ENCODE results near the gene SLC39A10.

The SLC39A10 gene

GRCh38 chr2:195733831-195734230 lies 76.8 kb downstream of the SLC39A10 start:
- no peak for DNase-seq

GRCh38 chr2:195734395-195734794 lies 77.4 kb downstream of the SLC39A10 start:
- no peak for DNase-seq

- no peak for DNase-seq
Measured at GRCh38 chr2:195734931-195735330, 77.9 kb downstream of the SLC39A10 start.

- no peak for DNase-seq
Measured at GRCh38 chr2:195735347-195735746, 78.3 kb downstream of the SLC39A10 start.

- no peak for DNase-seq
Measured at GRCh38 chr2:195737511-195738325, 80.7 kb downstream of the SLC39A10 start.

- no peak for DNase-seq
Measured at GRCh38 chr2:195741191-195741590, 84.2 kb downstream of the SLC39A10 start.

- DNase-seq = no peak
Measured at GRCh38 chr2:195756218-195756942, 99.4 kb downstream of the SLC39A10 start.

- no peak for DNase-seq
Measured at GRCh38 chr2:195758846-195759245, 101.8 kb downstream of the SLC39A10 start.

GRCh38 chr2:195759877-195760276 lies 102.9 kb downstream of the SLC39A10 start:
- DNase-seq = no peak

- DNase-seq = no peak
Measured at GRCh38 chr2:195763866-195764265, 106.8 kb downstream of the SLC39A10 start.

- no peak for DNase-seq
Measured at GRCh38 chr2:195766691-195767090, 109.7 kb downstream of the SLC39A10 start.

- DNase-seq = no peak
Measured at GRCh38 chr2:195768431-195768830, 111.4 kb downstream of the SLC39A10 start.

- no peak for DNase-seq
Measured at GRCh38 chr2:195769975-195770374, 112.9 kb downstream of the SLC39A10 start.

- no peak for DNase-seq
Measured at GRCh38 chr2:195779491-195779890, 122.5 kb downstream of the SLC39A10 start.

- DNase-seq = no peak
Measured at GRCh38 chr2:195782156-195782555, 125.1 kb downstream of the SLC39A10 start.

Data from activated T-cell treated with anti-CD3 and anti-CD28 coated beads for 4 hours (primary cell).